GM21723 (cell line): Measurements from ENCODE around the gene ZFHX3.

Source experiments
- ATAC-seq: cut with Tn5 transposase; IDR thresholded peaks from one replicate; pipeline ENCODE4 v1.9.1; 2021; ENCODE audit warnings: mild to moderate bottlenecking, moderate library complexity; ENCODE audit not compliant: unreplicated experiment

ZFHX3 gene

DNA sequence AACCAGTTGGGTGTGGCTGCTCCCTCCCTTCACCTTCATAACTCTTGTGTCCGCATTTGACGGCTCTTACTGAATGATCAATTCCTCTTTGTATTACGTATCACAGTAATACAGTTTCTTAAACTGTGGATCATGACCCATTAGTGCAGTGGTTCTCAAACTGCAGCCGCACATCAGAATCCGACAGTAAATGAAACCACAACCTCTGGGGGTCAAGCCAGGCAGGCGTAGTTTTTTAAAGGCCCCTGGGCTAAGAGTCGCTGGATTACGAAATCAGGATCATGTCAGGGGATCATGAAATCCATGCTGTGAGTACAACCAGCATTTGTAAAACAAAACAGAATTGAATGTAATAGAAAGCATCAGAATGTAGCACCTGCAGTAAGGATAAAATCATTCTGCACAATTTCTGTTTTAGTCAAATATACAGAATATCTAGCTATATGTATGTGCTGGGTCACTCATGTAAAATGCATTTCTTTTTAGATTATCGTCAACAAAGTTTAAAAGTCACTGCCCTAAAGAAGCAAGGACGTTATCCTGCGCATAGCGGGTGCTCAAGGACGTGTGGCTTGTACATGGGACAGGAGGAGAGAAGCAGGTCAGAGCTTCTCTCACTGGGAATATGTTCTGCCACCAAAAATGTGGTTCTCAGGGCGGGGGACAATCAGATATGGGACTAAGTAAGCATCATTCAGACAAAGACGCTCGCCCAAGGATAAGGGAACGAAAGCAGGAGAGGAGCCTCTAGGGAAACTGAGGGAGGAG lies 113.1 kb downstream of the ZFHX3 start:
- no peak for ATAC-seq

- ATAC-seq, result no peak
Measured at GRCh38 chr16:72932677-72933335, 115.1 kb downstream of the ZFHX3 start.

DNA sequence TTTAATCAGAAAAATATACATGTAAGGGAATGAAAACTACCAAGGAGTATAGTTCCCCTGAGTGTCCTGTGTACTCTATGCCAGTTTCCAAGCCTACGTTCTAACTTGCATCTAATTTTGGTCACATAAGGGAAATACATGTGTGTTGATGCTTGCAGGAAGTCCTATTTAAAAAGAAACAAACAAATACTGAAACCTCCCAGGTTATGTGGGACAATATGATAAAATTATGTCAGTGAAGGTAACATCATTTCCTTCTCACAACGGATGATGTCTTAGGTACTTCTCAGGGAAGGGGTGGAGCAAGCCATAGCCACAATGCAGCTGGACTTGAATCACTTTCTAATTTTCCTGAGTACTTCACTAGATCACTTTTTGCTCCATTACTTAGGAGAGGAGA lies 115.9 kb downstream of the ZFHX3 start:
- no peak for ATAC-seq

- ATAC-seq, result no peak
Measured at GRCh38 chr16:72930396-72930795, 117.5 kb downstream of the ZFHX3 start.

- no peak for ATAC-seq
Measured at GRCh38 chr16:72928090-72928981, 119.6 kb downstream of the ZFHX3 start.

- ATAC-seq, result no peak
Measured at GRCh38 chr16:72927199-72928089, 120.5 kb downstream of the ZFHX3 start.

GRCh38 chr16:72926177-72927070 lies 121.5 kb downstream of the ZFHX3 start:
- no peak for ATAC-seq

- no peak for ATAC-seq
Measured at GRCh38 chr16:72925631-72925979, 122.3 kb downstream of the ZFHX3 start.

- ATAC-seq, result no peak
Measured at GRCh38 chr16:72924927-72925630, 122.8 kb downstream of the ZFHX3 start.

- ATAC-seq, result no peak
Measured at GRCh38 chr16:72924537-72924926, 123.4 kb downstream of the ZFHX3 start.

- ATAC-seq, result no peak
Measured at GRCh38 chr16:72923757-72924156, 124.2 kb downstream of the ZFHX3 start.

- no peak for ATAC-seq
Measured at GRCh38 chr16:72922714-72923113, 125.2 kb downstream of the ZFHX3 start.

DNA sequence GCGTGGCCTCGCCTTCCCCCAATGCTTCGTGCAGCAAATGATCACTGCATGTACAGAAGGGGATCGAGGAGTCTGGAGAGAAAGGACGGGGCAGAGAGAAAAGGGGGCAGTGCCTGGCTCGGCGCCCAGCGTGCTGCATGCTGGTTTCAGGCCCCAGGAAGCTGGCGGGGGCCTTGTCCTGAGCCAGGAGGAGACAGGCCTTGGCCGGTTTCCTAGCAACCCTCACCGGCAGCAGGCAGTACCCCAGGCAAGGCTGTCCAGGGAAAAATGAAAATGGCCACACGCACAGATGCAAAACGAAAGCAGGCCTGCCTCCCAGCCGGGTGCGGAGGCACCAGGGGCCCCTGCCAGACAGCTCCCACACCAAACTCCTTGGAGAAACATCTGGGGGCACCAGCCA lies 126.3 kb downstream of the ZFHX3 start:
- no peak for ATAC-seq

DNA sequence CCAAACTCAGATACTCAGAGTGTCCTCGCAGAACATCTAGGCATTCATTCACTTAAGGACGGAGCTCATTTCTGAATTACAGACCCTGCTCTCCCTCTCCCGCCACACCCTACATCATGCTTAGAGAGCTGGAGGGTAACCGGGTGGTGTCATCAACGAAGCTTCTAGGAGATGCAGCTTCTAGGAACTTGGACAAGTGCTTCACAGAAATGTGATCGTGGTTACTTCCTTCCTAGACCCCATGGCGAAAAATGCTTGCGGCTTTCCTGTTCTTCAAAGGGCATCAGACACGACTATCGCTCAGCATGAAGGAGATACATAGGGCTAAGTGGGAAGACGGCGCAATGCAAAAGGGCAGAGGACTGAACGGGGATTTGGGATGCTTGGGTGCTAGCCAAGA lies 126.8 kb downstream of the ZFHX3 start:
- ATAC-seq, result no peak

DNA sequence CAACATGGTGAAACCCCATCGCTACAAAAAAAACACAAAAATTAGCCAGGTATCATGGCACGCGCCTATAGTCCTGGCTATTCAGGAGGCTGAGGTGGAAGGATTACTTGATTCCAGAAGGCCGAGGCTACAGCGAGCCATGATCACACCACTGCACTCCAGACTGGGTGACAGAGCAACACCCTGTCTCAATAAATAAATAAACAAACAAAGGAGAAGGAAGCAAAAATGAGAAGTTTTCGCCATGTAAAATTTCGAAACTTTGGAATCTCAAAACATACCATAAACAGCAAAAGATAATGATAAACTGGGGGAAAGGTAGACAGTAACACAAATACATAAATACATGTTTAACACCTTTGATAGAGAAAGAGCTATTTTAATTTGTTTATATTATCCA lies 130.9 kb downstream of the ZFHX3 start:
- no peak for ATAC-seq

GRCh38 chr16:72915331-72915730 lies 132.6 kb downstream of the ZFHX3 start:
- no peak for ATAC-seq

DNA sequence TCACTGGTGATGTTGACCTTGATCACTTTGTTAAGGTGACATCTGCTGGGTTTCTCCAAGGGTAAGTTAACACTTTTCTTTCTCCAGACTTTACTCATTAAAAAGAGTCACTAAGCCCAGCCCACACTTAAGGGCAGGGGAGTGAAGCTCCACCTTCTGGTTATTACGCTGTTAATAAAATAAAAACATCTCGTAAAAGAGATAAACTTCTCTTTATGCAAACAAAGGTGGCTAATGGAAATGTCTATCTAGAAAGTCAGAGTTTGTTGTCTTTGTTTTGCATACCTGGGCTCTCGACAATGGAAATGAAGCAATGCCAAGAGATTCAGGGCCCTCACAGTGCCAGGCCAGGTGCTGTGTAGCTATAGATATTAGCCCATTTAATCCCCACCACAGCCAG lies 134.4 kb downstream of the ZFHX3 start:
- no peak for ATAC-seq

GRCh38 chr16:72911971-72912370 lies 136.0 kb downstream of the ZFHX3 start:
- ATAC-seq, result no peak

GRCh38 chr16:72910875-72911274 lies 137.1 kb downstream of the ZFHX3 start:
- no peak for ATAC-seq
